ENCODE measurements around the gene ENTHD1.

Gene ENTHD1

DNA sequence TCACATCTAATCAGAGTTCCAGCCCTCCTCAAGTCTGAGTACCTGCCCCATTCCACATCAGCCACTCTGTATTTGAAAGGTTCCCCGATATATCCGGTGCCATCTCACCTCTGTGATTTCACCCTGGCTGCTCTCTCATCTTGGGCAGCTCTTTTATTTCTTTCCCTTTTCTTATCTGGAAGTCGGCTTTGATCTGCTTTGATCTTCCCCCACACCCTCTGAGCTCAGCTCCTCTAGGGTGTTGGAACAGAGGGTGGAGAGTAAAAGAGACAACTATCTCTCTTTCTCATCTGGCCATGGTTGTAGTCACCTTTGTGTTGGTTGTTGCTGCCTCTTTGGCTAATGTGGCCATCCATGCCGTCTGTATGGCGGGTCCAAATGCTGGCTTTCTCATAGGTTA lies 108.3 kb downstream of the ENTHD1 start:
- TF ChIP-seq, protein P1, sequence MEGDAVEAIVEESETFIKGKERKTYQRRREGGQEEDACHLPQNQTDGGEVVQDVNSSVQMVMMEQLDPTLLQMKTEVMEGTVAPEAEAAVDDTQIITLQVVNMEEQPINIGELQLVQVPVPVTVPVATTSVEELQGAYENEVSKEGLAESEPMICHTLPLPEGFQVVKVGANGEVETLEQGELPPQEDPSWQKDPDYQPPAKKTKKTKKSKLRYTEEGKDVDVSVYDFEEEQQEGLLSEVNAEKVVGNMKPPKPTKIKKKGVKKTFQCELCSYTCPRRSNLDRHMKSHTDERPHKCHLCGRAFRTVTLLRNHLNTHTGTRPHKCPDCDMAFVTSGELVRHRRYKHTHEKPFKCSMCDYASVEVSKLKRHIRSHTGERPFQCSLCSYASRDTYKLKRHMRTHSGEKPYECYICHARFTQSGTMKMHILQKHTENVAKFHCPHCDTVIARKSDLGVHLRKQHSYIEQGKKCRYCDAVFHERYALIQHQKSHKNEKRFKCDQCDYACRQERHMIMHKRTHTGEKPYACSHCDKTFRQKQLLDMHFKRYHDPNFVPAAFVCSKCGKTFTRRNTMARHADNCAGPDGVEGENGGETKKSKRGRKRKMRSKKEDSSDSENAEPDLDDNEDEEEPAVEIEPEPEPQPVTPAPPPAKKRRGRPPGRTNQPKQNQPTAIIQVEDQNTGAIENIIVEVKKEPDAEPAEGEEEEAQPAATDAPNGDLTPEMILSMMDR (IDR thresholded peaks at IDR 0.05; ENCODE audit: borderline replicate concordance, extremely low read depth, low read length, poor library complexity, severe bottlenecking) = no peak
- TF ChIP-seq EZH2 (IDR thresholded peaks at IDR 0.05; ENCODE audit: borderline replicate concordance, low read depth, low read length, severe bottlenecking) = no peak
- Histone ChIP-seq H2AFZ (ENCODE audit: low read depth, low read length) (no peak overlapping the region), H3K4me2 (ENCODE audit: insufficient read depth, low read length) (no peak overlapping the region), H3K27me3 (ENCODE audit: insufficient read depth, low read length, poor library complexity) (no peaks in the 10 kb centered on the region), H3K27ac (ENCODE audit: low read length) (no peak overlapping the region), H3K4me1 (ENCODE audit: insufficient read depth, low read length) (peaks cover 10% of the 10 kb centered on the region), H3K79me2 (ENCODE audit: insufficient read depth, low read length) (no peaks in the 10 kb centered on the region), H3K9ac (ENCODE audit: low read depth, low read length) (no peak overlapping the region), H3K9me3 (ENCODE audit: insufficient read depth, low read length, severe bottlenecking) (no peaks in the 10 kb centered on the region), H3K36me3 (ENCODE audit: insufficient read depth, low read length) (no peaks in the 10 kb centered on the region), H3K4me3 (ENCODE audit: low read depth in 1 of 2, low read length in 2 of 2) (no peak overlapping the region), H4K20me1 (ENCODE audit: insufficient read depth, low read length) (no peaks in the 10 kb centered on the region)
- ATAC-seq (ENCODE audit: insufficient read depth, low read depth) = no peak
- no peak for DNase-seq

DNA sequence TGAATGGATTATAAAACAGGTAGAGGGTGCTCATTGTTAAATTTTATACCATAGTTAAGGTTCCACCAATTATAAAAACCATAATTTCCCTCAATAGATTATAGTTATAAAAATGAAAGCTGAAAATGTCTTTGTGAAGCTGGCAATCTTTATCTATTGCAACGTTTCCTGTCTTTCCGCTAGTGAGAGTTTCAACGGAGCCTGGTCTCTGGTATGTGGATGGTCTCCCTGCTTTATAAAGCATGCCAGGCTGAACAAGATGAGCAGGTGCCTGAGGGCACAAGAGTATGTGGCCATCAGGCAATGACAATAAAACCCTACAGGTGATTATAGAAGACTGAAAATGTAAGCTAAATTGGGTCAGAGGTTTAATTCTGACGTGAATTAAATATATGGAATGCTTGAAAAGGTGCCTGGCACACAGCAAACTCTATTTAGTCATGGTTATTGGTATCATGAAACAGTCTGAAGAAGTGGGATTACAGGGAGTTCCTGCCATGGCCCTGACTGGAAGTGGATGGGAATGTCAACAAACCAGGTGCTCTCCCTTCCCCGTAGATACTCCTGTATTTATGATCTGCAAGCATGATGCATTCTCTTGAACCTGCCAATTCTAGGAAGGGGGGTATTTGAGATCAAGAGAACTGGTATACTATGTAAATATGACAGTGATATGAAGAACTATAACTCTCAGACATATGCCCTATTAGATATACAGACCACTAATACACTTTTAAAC lies 115.7 kb downstream of the ENTHD1 start:
- Histone ChIP-seq H3K36me3 (ENCODE audit: insufficient read depth, low read length) (no peaks in the 10 kb centered on the region), H3K4me2 (ENCODE audit: insufficient read depth, low read length) (no peak overlapping the region), H3K4me1 (ENCODE audit: insufficient read depth, low read length) (peaks cover 50% of the 10 kb centered on the region), H3K9me3 (ENCODE audit: insufficient read depth, low read length, severe bottlenecking) (no peaks in the 10 kb centered on the region), H3K4me3 (ENCODE audit: low read depth in 1 of 2, low read length in 2 of 2) (no peak overlapping the region), H3K9ac (ENCODE audit: low read depth, low read length) (no peak overlapping the region), H3K27me3 (ENCODE audit: insufficient read depth, low read length, poor library complexity) (no peaks in the 10 kb centered on the region), H3K27ac (ENCODE audit: low read length) (peak overlapping the region; percentile 45), H4K20me1 (ENCODE audit: insufficient read depth, low read length) (no peaks in the 10 kb centered on the region), H2AFZ (ENCODE audit: low read depth, low read length) (no peak overlapping the region), H3K79me2 (ENCODE audit: insufficient read depth, low read length) (no peaks in the 10 kb centered on the region)
- ATAC-seq (ENCODE audit: insufficient read depth, low read depth) = no peak
- DNase-seq = peak; percentile 22
- TF ChIP-seq, protein P1 (IDR thresholded peaks at IDR 0.05; ENCODE audit: borderline replicate concordance, extremely low read depth, low read length, poor library complexity, severe bottlenecking) = no peak
- TF ChIP-seq EZH2 (IDR thresholded peaks at IDR 0.05; ENCODE audit: borderline replicate concordance, low read depth, low read length, severe bottlenecking) = no peak

DNA sequence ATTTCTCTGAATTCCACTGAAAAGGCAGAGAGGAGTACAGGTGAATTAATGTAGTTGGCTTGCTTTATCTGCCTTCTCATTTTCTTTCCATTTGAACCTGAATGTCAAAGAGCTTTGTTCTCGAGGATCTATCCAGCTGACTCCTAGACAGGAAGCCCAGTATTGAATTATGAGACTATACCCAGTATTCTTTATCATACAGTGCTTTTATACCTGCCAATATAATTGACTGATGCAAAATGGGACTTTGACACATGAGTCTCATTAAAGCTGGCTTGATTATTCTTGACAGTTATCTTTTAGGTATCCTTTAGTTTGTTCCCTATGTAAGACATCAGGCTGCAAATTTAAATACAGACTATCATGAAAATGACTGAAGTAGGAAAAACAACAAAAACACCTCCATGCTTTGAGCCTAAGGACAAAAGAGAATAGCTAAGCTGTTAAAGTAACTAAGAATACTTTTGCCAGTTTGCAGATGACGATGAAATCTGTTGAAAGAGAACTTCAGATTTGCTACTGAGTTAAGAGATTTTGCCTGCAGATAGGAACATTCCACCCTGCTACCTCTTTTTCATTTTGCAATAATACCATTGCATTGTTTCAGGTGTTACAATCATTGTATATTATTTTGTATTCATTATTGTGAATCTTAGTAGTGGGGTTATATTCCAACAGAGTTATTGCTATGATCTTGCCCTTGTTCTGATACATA lies 117.1 kb downstream of the ENTHD1 start:
- ATAC-seq (ENCODE audit: insufficient read depth, low read depth) = no peak
- Histone ChIP-seq H3K4me3 (ENCODE audit: low read depth in 1 of 2, low read length in 2 of 2) (no peak overlapping the region), H3K9me3 (ENCODE audit: insufficient read depth, low read length, severe bottlenecking) (no peaks in the 10 kb centered on the region), H3K9ac (ENCODE audit: low read depth, low read length) (no peak overlapping the region), H3K27ac (ENCODE audit: low read length) (peak overlapping the region; percentile 54; the same call in 1 of the 2 replicates), H3K27me3 (ENCODE audit: insufficient read depth, low read length, poor library complexity) (no peaks in the 10 kb centered on the region), H3K4me1 (ENCODE audit: insufficient read depth, low read length) (peaks cover 60% of the 10 kb centered on the region), H3K79me2 (ENCODE audit: insufficient read depth, low read length) (no peaks in the 10 kb centered on the region), H2AFZ (ENCODE audit: low read depth, low read length) (peak overlapping the region; percentile 41; the same call in 1 of the 2 replicates), H4K20me1 (ENCODE audit: insufficient read depth, low read length) (no peaks in the 10 kb centered on the region), H3K4me2 (ENCODE audit: insufficient read depth, low read length) (no peak overlapping the region), H3K36me3 (ENCODE audit: insufficient read depth, low read length) (no peaks in the 10 kb centered on the region; the same call in 1 of the 2 replicates)
- DNase-seq = no peak
- TF ChIP-seq, protein P1 (IDR thresholded peaks at IDR 0.05; ENCODE audit: borderline replicate concordance, extremely low read depth, low read length, poor library complexity, severe bottlenecking) = no peak
- no peak for TF ChIP-seq EZH2 (IDR thresholded peaks at IDR 0.05; ENCODE audit: borderline replicate concordance, low read depth, low read length, severe bottlenecking)
